ENCODE data around the gene TUBB2B. TPM values are rescaled to one million over a fixed set of nuclear protein-coding genes. Genes with fewer than 3 reads are reported as not detected.

TUBB2B gene
- total RNA-seq, 1 donor from 2014 or later, result 2.4 TPM

DNA sequence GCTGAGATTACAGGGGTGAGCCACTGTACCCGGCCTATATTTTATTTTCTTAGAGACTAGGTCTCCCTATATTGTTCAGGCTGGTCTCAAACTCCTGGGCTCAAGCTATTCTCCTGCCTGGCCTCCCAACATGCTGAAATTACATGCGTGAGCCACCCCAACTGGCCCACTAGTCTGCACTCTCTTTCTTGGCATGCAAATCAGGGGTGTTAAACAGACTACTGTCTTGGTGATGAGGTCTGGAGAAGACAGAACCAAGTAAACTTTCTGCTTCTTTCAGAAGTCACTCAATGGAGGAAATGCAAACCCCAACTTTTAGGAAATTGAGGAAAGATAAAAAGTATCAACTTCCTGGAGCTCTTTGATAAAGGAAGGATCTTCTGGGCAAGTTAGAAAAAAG lies 8.0 kb upstream of the TUBB2B start:
- no peak for DNase-seq (ENCODE audit: low read depth, low spot score)

DNA sequence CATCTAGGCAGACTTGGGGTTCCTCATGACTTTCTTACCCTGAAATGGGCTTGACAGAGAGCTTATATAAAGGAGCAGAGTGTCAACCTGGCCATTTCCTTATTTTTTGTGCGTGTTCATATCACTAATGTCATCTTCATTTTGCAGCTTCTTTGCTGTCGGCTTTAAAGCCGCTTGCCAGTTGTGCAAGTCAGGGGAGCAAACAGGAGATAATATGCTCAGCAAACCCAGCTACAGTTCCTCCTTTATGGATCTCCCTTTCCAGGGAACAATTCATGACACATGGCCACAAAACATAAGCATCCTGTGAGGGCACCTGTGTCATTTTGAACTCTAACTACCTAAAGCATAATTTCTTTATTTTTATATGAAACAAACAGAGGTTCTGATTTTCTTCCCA lies 6.5 kb upstream of the TUBB2B start:
- no peak for DNase-seq (ENCODE audit: low read depth, low spot score)

DNA sequence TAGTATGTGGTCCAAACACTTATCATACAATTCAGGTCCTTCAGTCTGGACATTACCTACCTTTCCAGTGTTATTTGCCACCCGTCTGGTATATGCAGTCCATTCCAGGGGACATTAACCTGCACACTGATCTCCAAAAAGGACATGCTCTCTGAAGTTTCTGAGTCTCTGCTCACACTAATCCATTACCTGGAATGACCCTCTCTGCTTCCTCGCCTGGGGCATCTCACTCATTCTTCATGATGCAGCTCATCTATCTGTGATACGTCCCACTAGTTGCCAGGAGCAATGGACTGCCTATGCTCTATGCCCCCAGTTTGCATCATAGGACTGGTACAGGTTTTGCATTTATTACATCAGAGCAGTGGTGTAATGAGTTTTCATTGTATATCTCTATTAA lies 5.9 kb upstream of the TUBB2B start:
- no peak for DNase-seq (ENCODE audit: low read depth, low spot score)

DNA sequence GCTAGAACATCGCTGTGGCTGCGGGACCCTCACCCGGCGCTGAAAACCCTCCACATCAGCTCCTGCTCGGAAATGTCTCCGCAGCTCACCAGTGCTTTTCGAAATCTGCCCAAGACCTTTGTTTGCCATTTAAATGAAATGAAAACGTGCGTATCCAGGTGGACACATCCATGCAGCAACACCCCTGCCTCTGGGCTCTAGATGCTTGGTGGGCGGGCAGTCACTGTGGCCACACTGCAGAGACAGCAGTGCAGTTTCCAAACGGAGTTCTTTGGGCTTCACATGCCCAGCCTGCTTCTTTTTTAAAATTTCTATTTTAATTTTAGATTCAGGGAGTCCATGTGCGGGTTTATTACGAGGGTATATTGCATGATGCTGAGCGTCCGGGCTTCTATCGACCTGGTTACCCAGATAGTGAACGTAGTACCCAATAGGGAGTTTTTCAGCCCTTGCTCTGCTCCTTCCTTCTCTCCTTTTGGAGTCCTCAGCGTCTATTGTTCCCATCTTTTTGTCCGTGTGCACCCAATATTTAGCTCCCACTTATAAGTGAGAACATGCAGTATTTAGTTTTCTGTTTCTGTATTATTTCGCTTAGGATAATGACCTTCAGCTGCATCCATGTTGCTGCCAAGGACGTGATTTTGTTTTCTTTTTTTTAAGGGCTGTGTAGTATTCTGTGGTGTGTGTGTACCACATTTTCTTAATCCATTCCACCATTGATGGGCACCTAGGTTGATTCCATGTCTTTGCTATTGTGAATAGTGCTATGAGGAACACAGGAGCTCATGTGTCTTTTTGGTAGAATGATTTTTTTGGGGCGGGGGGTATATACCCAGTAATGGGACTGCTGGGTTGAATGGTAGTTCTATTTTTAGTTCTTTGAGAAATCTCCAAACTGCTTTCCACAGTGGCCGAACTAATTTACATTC lies 4.8 kb upstream of the TUBB2B start:
- no peak for DNase-seq (ENCODE audit: low read depth, low spot score)

DNA sequence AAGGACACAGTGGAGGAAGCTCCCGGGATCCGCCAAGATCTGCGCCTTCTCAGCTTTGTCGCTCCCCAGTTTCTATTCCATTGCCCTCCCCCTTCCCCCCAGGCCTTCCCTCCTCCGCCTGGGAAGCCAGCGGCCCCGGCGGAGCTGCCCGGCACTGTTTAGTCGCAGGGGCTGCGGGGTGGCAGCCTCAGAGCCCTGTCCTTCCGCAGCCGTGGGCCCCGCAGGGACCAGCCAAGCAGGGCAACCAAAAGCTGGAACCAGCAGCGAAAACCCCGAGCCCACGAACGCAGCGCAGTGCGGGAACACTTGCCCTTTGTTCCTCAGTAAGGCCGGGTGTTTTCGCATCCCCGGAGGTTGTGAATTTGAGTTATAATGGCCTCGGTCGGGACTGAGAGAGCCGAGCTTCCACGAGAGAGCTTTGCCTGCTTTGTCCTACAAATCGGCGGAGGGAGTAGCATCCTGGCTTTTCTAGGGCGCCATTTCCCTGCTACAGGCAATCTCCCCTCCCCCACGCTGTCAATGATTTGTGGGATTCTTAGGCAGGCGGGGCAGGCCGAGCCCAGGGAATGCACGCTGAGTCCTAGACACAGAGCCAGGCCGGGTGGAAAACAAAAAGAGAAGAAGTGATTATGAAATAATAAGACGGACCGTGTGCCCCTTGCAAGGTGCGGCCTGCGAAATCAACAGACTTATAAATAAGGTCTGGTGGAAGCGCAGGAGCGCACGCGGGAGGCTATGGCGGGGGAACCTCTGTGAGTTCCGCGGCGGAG lies 4.0 kb upstream of the TUBB2B start:
- DNase-seq (ENCODE audit: low read depth, low spot score), result no peak

DNA sequence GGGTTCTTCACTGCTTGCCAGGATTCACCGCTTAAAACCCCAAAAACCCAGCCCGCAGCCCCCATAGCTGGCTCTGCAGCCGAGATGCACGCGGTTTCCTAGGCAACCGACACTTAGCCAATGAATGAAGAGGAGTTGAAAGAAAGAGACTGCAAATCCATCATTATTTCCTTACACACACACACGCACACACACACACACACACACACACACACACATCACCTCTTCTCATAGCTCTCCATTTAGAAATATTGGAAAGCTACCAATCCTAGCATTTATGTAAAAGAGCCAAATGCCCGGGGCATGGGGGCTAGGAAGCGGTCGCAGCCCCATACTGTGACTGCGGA lies 3.4 kb upstream of the TUBB2B start:
- DNase-seq (ENCODE audit: low read depth, low spot score), result no peak

DNA sequence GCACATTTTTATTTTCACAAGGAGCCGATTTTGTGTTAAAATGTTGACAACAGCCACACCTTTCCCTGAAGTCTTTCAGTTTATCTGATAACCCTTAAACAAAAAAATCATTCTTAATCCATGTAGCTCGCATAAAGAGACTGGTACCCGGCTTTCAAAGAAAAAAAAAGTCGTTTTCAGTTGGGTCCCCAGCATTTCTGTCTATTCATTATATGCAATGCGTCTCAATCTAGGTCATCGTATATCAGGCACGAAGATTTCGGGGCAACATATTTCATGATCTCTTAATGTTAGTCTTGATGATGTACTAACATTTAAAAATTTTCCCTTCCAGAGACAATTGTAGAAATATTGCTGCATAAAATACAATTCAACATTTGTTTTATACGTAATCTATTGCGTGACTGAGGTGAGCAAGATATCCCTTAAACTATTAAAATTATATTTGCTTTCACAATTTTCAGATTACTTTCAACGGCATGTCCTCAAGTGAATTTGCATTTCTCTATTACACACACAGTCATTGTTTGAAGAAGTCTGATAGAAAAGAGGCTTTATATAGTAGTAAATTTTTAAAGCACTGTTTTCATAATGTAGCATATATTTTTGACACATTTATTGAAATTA lies 2.9 kb upstream of the TUBB2B start:
- no peak for DNase-seq (ENCODE audit: low read depth, low spot score)

DNA sequence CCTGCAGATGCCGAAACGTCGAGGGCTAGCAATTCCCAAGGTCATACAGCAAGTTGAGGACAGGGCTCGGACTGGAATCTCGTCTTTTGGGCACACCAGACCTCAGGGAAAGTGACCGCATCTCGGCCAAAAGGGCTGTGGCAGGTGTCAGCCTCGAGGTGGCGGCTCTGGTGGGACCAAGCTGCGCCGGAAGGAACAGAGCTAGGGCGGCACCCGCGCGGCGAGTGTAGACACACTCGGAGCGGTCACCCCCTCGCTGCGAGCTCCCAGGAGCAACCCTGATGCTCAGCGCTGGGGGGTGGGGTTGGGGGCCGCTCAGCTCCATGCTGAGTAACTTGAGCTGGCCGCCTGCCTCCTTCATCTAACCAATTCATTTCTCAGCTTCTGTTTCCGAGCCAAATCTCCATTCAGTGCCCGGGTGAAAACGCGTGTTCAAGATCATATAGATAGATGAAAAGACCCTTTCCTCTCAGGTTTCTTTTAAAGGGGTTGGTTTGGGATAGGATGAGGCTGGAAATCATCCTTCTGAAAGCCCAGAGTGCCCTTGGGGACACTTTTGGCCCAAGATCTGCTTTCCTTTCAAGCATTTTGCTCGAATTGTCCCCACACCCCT lies 2.2 kb upstream of the TUBB2B start:
- no peak for DNase-seq (ENCODE audit: low read depth, low spot score)

DNA sequence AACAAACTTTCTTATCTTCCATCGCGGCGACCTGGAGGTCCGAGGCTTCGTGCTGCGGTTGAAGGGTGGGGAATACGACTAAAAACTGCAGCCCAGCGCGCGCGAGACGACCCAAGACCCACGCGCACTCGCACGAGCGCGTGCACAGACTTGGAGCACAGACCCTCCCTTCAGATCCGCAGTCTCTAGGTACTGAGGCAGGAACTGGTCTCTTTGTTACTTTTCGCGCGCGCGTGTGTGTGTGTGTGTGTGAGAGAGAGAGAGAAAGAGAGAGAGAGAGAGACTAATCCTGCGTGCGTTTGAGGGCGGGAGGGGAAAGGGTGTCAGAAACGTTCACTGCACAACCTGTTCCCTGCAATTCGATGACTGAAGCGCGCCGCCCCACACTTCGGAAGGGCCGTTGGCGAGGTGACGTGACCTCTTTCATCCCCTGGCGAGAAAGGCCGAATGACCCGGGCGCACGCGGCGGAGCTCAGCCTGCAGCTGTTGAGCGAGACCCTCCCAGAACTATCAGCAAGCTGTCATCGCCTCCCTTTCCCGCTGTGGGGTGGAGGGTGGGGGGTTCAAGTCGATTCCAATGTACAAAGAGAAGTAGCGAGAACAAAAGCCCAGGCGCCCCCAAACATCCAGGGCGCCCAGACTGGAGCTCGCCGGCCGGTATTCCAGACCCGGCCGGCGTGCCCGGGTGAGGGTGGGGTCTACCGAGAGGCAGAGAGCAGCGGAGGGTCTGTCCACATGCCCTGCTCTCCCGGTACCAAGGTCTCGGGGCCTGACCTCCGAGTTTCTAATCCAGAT lies 1.5 kb upstream of the TUBB2B start:
- DNase-seq (ENCODE audit: low read depth, low spot score), result no peak

DNA sequence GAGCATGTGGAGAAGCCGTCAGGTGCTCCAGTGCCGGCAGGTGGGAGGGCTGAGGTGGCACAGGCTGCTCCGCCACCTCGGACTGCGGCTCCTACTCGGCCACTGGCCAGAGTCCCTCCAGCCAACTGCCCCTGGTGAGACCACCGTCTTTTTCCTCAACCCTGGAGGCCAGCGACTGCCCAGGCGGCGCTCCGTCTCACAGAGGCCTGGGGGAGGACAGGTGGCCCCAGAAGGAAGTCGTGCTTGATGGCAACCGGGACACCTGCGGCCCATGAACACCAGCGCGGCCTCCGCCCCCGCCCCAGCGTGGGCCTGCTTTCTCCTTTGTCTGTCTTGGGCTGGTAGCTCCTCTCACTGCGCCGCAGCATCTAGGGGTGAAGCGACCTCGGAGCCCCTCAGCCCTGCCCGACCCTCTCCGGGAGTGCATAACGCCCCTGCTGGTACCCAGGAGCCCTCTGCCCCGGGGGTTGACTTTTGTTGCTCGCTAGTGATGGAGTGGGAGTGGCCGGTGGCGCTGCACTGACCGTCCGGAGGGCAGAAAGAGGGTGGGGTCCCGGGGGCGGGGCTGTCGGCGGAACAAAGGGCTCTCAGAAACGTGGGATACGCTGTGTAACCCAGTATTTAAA lies 706 bp upstream of the TUBB2B start:
- DNase-seq (ENCODE audit: low read depth, low spot score), result no peak

DNA sequence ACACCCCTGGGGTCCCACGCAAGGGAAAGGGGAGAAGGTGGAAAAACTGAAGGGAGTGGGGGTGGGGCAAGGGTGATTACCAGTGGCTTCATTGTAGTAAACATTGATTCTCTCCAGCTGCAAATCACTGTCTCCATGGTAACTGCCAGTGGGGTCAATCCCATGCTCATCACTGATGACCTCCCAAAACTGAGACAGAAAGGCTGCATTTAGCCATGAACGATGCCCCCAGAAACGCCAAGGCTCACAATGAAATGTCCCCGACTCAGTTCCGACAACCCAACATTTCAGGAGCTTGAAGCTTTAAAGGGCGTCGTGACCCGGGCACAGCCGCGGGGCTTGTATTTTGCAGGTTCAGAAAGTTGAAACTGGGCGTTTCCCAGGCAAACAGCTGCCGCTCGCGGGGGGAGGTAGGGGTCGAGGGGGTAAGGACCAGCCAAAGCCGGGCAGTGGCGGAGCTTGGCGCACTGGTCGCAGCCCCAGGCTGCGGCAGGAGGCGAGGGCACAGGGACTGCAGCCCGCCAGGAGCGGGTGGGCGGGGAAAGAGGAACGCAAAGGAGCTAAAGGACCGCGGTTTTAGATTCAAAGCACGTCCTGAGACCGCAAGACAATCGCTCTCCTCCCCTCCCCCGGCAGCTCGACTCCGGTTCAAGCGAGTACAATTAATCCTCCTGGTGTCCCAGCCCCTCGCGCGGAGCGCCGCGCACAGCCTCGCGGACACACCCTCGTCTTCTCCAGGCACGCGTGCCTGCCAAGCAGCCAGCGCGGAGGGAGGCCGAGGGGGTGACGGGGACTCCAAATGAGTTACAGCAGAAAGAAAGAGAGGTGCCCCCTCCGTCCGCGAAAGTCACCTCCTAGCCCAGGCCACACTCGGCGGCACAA lies 731 bp downstream of the TUBB2B start:
- DNase-seq (ENCODE audit: low read depth, low spot score), result no peak

DNA sequence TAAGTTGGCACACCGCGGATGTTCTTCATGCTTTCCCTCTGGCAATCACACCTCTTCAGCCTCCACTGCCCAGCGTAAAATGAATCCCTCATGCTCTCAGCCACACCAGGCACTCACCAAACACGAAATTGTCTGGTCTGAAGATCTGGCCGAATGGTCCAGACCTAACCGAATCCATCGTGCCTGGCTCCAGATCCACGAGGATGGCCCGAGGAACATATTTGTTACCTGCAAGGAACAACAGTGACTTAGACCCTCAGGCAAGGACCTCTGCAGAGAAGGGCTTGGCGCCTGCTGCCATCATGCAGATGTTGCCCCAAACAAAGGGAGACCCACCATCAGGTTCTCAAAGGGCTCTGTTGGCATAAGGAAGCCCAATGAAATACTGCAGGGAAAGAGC lies 1.4 kb downstream of the TUBB2B start:
- no peak for DNase-seq (ENCODE audit: low read depth, low spot score)

DNA sequence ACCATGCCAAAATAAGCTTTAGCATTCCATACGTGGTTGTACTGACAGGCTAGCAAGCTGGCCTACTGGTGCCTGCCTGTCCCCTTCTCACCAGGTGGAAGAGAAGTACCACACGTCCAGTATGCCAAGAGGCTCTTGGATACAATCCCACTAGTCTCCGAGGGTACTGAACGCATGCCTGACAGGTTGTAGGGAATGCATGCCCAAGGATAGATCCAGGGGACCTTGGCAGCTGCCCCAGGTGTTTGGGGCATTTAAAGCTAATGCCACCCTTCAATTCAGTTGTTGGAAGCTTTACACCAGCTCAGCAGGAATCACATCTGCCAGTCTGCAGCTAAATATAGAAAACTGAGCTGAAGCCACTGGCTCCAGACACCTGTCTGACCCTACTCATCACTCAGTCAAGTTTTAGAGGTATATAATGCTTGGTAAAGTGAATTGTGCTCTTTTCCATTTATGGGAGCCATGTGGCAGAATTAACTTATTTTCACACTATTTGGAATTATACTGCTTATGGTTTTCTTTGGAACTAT lies 4.9 kb downstream of the TUBB2B start:
- no peak for DNase-seq (ENCODE audit: low read depth, low spot score)

DNA sequence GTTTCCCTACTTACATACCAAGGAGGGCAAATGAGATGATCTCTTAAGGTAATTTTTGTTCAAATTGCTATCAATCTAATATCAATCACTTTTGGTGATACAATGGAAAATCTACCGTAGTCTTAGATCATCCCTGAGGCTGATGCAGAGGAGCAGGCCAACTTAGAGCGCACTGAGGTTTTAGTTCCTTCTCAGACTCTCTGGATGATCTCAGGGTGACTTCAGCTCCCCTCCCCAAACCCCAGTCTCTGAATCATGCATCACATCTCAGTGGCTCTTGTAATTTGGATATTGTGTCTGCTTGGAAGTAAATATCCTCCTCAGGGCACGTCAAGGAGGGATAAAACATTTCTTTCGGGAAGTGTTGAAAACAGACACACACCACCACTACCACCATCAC lies 5.9 kb downstream of the TUBB2B start:
- no peak for DNase-seq (ENCODE audit: low read depth, low spot score)

DNA sequence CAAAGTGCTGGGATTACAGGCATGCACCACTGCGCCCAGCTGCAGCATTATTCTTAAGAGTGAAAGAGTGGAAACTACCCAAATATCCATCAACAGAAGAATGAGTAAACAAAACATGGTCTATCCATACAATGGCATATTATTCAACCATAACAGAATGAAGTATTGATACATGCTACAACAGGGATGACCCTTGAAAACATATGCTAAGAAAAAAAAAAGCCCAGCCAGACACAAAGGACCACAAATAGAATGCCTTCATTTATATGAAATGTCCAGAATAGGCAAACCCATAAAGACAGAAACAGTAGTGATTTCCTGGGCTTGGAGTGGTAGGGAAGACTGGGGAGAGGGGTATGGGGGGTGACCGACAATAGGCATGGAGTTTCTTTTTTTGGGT lies 7.1 kb downstream of the TUBB2B start:
- no peak for DNase-seq (ENCODE audit: low read depth, low spot score)

DNA sequence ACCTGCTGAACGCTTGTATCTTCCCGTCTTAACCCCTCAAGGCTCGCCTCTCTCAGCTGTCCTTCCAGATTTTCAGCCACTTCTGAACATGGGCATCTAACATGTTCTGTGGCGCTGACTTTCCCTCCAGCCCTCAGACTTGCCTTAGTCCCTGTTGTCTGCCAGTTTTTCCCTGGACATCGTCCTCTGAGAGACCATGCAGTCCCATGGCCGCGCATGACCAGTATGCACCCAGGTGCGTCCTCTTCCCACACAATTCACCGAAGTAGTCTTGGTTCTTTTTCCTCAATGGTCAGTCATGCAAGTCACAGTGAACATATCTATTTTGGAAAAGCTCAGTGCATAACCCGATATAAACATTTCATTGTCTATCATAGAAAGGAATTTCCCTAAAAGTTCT lies 9.2 kb downstream of the TUBB2B start:
- DNase-seq (ENCODE audit: low read depth, low spot score), result no peak

DNA sequence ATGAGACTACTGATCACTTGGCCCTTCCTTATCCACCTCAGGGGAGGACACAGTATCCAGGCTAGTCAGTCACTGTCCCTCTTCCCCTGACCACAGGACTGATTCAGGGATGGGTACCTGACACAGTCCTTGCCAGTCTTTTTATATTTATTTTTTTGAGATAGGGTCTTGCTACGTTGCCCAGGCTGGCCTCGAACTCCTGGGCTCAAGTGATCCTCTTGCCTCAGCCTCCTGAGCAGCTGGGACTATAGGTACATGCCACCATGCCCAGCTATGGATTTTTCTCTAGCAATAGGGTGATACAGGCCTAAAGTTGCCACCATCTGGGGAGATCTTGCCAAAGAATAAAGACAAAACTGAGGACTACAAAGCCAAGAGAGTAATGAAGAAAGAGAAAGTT lies 10.2 kb downstream of the TUBB2B start:
- DNase-seq (ENCODE audit: low read depth, low spot score), result no peak

DNA sequence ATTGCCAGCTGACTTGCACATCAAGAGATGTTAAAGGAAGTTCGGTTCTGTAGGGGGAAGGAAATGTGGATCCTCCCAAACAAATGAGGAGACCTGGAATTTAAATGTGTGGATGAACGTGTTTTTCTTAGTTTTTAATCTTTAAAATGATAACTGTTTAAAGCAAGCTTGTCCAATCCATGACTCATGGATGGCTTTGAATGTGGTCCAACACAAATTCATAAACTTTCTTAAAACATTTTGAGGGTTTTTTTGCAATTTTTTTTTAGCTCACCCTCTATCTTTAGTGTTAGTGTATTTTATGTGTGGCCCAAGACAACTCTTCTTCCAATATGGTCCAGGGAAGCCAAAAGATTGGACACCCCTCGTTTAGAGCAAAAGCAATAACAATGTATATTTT lies 12.6 kb downstream of the TUBB2B start:
- DNase-seq (ENCODE audit: low read depth, low spot score), result no peak

DNA sequence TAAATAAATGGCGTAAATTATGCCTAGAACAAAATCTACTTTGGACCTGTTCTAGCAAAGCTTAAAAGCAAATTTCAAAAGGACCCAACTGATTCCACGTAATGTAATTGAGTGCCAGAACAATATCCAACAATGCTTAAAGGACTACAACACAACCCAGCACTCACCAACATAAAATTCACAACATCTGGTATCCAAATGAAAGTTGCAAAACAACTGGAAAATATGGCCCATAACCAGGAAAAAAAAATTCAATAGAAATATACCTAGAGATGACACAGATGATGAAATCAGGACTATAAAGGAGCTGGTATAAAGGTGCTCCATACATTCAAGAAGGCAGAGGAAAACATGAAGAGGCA lies 14.1 kb downstream of the TUBB2B start:
- DNase-seq (ENCODE audit: low read depth, low spot score), result no peak

DNA sequence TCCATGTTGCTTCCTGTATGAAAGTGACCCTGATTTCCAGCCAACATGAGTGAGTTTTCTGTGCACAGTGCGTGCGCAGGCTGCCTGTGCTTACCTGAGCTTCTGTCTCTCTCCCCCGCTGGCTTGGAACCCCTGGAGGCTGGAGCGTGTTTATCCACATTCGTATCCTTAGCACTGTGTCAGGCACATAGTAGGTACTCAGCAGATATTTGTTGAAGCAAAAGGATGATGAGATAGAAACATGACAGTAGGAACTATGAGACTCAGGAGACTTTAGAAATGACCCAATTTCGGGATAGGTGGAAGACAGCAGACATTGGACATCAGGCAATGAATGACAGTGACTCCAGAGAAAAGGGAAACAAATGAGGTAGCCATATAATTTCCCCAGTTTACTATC lies 15.2 kb downstream of the TUBB2B start:
- DNase-seq (ENCODE audit: low read depth, low spot score), result no peak
